HCT116 (cell line): Measurements from ENCODE around the gene ACSF2. TPM values are rescaled to one million over a fixed set of nuclear protein-coding genes. Genes with fewer than 3 reads are reported as not detected.
A peak's percentile ranks its signal among the peaks of the same experiment; 100 is the strongest.

Source experiments
- ATAC-seq: fragments of 200-7000 bp; cut with Tn5 transposase; 2 replicates; pipeline ENCODE4 v1.9.1; 2020; ENCODE audit warnings: mild to moderate bottlenecking, moderate library complexity
- BruUV-seq: library from RNA; stranded (reverse); fragments of 400-500 nt; replicated peaks from 2 replicates; lab custom pipeline; 2021; lab: Mats Ljungman, UMichigan
- CTCF ChIA-PET: fragments of 300-600 bp; sonication (Branson Sonifier 250); formaldehyde crosslinking; loops from one replicate; lab custom pipeline; 2021; ENCODE audit warnings: antibody characterized with exemption; lab: Charles Lee
- POLR2A ChIA-PET: fragments of 300-600, 350-600 bp; sonication (Branson Sonifier 250); formaldehyde crosslinking; loops from one replicate; lab custom pipeline; 2021; ENCODE audit warnings: antibody characterized with exemption; lab: Charles Lee
- RAD21 ChIA-PET, 2 experiments: fragments of 300-600 bp; sonication (Branson Sonifier 250); formaldehyde crosslinking; loops; one replicate each; lab custom pipeline; 2023; ENCODE audit warnings: low total read pairs in 2 of 2; ENCODE audit not compliant: uncharacterized antibody in 2 of 2, unreplicated experiment in 2 of 2, low non-redundant PET in 1 of 2; lab: Charles Lee
- DNase-seq: peaks from one replicate; pipeline ENCODE4 v3.0.0-alpha.2; 2010; ENCODE audit warnings: low read depth, low spot score
- H2AFZ ChIP-seq: fragments of 200-600 bp; shearing (Covaris generic), sonication (generic); 2 replicates; pipeline ENCODE4 v1.6.1; 2017; ENCODE audit warnings: low read depth, mixed run types, mixed read lengths, antibody characterized with exemption, low read length; ENCODE audit not compliant: poor library complexity, severe bottlenecking
- H3K27ac ChIP-seq: 2 replicates; pipeline ENCODE4 v1.5.1; 2012; ENCODE audit warnings: low read depth, low read length
- H3K27me3 ChIP-seq: fragments of 200-600 bp; sonication (generic); 2 replicates; pipeline ENCODE4 v1.6.1; 2016; ENCODE audit warnings: mixed run types, low read length, mixed read lengths; ENCODE audit not compliant: insufficient read depth
- H3K36me3 ChIP-seq, 2 experiments: fragments of 200-500 bp in 1 of 2; fragments of 200-600 bp in 1 of 2; sonication (Bioruptor generic) in 1 of 2; sonication (generic) in 1 of 2; 2 replicates each; pipeline versions ENCODE4 v1.5.1 to v1.6.1; 2014 to 2016; ENCODE audit warnings: low read length in 2 of 2, inconsistent platforms in 1 of 2, mixed read lengths in 1 of 2, mixed run types in 1 of 2; ENCODE audit not compliant: insufficient read depth in 2 of 2, control insufficient read depth in 1 of 2
- H3K4me1 ChIP-seq, 2 experiments: fragments of 200-600 bp in 1 of 2; sonication (generic) in 1 of 2; 2 replicates each; pipeline versions ENCODE4 v1.5.1 to v1.6.1; 2012 to 2017; ENCODE audit warnings: low read length in 2 of 2, inconsistent platforms in 1 of 2, mild to moderate bottlenecking in 1 of 2, mixed read lengths in 1 of 2, mixed run types in 1 of 2, moderate library complexity in 1 of 2; ENCODE audit not compliant: insufficient read depth in 2 of 2, control insufficient read depth in 1 of 2
- H3K4me2 ChIP-seq: fragments of 200-600 bp; sonication (generic); 2 replicates; pipeline ENCODE4 v1.6.1; 2017; ENCODE audit warnings: mixed run types, low read length, mixed read lengths
- H3K4me3 ChIP-seq, 2 experiments: fragments of 200-600 bp in 1 of 2; sonication (generic) in 1 of 2; replicated peaks in 1 of 2; 2 replicates each; pipeline ENCODE4 v1.5.1; 2011 to 2016; ENCODE audit warnings: low read length in 2 of 2, control low read depth in 1 of 2, low read depth in 1 of 2, mild to moderate bottlenecking in 1 of 2, mixed read lengths in 1 of 2, mixed run types in 1 of 2
- H3K79me2 ChIP-seq: fragments of 200-600 bp; sonication (generic); 2 replicates; pipeline ENCODE4 v1.6.1; 2017; ENCODE audit warnings: mild to moderate bottlenecking, mixed run types, low read length, moderate library complexity, mixed read lengths; ENCODE audit not compliant: insufficient read depth
- H3K9ac ChIP-seq: fragments of 200-600 bp; sonication (generic); 2 replicates; pipeline ENCODE4 v1.6.1; 2016; ENCODE audit warnings: low read length, mixed read lengths
- H3K9me2 ChIP-seq: fragments of 200-600 bp; sonication (generic), shearing (Covaris generic); 2 replicates; pipeline ENCODE4 v1.6.1; 2017; ENCODE audit warnings: mixed run types, mild to moderate bottlenecking, moderate library complexity; ENCODE audit not compliant: insufficient read depth
- H3K9me3 ChIP-seq, 2 experiments: fragments of 200-500 bp in 1 of 2; fragments of 200-600 bp in 1 of 2; sonication (Bioruptor generic) in 1 of 2; sonication (generic) in 1 of 2; 2 replicates each; pipeline ENCODE4 v1.6.1; 2014 to 2017; ENCODE audit warnings: low read length in 2 of 2, mixed read lengths in 2 of 2, inconsistent platforms in 1 of 2, low read depth in 1 of 2, mild to moderate bottlenecking in 1 of 2, mixed run types in 1 of 2, moderate library complexity in 1 of 2; ENCODE audit not compliant: control insufficient read depth in 1 of 2, insufficient read depth in 1 of 2
- H4K20me1 ChIP-seq: fragments of 200-600 bp; sonication (generic), shearing (Covaris generic); 2 replicates; pipeline ENCODE4 v1.6.1; 2017; ENCODE audit warnings: mixed run types, mild to moderate bottlenecking, moderate library complexity; ENCODE audit not compliant: insufficient read depth
- CBX3 ChIP-seq: IDR thresholded peaks from 2 replicates; pipeline ENCODE4 v1.6.1; 2012; ENCODE audit warnings: low read depth
- CEBPB ChIP-seq: IDR thresholded peaks from 2 replicates; pipeline ENCODE4 v1.6.1; 2012; ENCODE audit warnings: low read depth
- CTCF ChIP-seq, 3 experiments: fragments of 200-600 bp in 1 of 3; sonication (generic) in 1 of 3; IDR thresholded peaks in 2 of 3; conservative IDR thresholded peaks in 1 of 3; 2 replicates each; pipeline ENCODE4 v1.5.1; 2012 to 2017; ENCODE audit warnings: low read depth in 2 of 3, low read length in 2 of 3, antibody characterized with exemption in 1 of 3, borderline replicate concordance in 1 of 3, control low read depth in 1 of 3, mild to moderate bottlenecking in 1 of 3, mixed read lengths in 1 of 3, mixed run types in 1 of 3, moderate library complexity in 1 of 3; ENCODE audit not compliant: insufficient read depth in 1 of 3
- EGR1 ChIP-seq: IDR thresholded peaks from 2 replicates; pipeline ENCODE4 v1.6.1; 2012; ENCODE audit warnings: low read depth
- EZH2 ChIP-seq: fragments of 200-600 bp; sonication (generic); IDR thresholded peaks from 2 replicates; pipeline ENCODE4 v1.6.1; 2017; ENCODE audit warnings: antibody characterized with exemption, mixed run types
- FOSL1 ChIP-seq: IDR thresholded peaks from 2 replicates; pipeline ENCODE4 v1.6.1; 2012; ENCODE audit warnings: low read depth
- JUND ChIP-seq: IDR thresholded peaks from 2 replicates; pipeline ENCODE4 v1.6.1; 2012
- POLR2AphosphoS5 ChIP-seq: IDR thresholded peaks from 2 replicates; pipeline ENCODE4 v1.6.1; 2011; ENCODE audit warnings: mild to moderate bottlenecking, low read depth, low read length, moderate library complexity
- RAD21 ChIP-seq: IDR thresholded peaks from 2 replicates; pipeline ENCODE4 v1.6.1; 2012; ENCODE audit warnings: low read depth, mild to moderate bottlenecking
- SIN3A ChIP-seq: IDR thresholded peaks from 2 replicates; pipeline ENCODE4 v1.6.1; 2012; ENCODE audit warnings: low read depth
- SRF ChIP-seq: IDR thresholded peaks from 2 replicates; pipeline ENCODE4 v1.6.1; 2012; ENCODE audit warnings: low read depth
- ZFX ChIP-seq: fragments of 450-650 bp; IDR thresholded peaks from 2 replicates; pipeline ENCODE4 v1.6.1; 2017
- intact Hi-C: fragments of 100-400 bp; cut with micrococcal nuclease; formaldehyde crosslinking; loops from 2 replicates; pipeline ENCODE4 v1.10.0; 2022
- total RNA-seq: library from RNA; stranded (reverse); gene quantifications from one replicate; pipeline ENCODE4 v1.2.1, GENCODE V29; 2021; ENCODE audit not compliant: unreplicated experiment
- TF ChIP-seq, protein P1 (sequence below): IDR thresholded peaks from 2 replicates; pipeline ENCODE4 v1.6.1; 2011; ENCODE audit warnings: mild to moderate bottlenecking, low read length, moderate library complexity; ENCODE audit not compliant: insufficient replicate concordance; ENCODE audit errors: extremely low read depth
- TF ChIP-seq, protein P2 (sequence below): IDR thresholded peaks from 2 replicates; pipeline ENCODE4 v1.6.1; 2012

ACSF2 gene
- total RNA-seq, 1 experiment from 2014 or later, result 52.4 TPM

DNA sequence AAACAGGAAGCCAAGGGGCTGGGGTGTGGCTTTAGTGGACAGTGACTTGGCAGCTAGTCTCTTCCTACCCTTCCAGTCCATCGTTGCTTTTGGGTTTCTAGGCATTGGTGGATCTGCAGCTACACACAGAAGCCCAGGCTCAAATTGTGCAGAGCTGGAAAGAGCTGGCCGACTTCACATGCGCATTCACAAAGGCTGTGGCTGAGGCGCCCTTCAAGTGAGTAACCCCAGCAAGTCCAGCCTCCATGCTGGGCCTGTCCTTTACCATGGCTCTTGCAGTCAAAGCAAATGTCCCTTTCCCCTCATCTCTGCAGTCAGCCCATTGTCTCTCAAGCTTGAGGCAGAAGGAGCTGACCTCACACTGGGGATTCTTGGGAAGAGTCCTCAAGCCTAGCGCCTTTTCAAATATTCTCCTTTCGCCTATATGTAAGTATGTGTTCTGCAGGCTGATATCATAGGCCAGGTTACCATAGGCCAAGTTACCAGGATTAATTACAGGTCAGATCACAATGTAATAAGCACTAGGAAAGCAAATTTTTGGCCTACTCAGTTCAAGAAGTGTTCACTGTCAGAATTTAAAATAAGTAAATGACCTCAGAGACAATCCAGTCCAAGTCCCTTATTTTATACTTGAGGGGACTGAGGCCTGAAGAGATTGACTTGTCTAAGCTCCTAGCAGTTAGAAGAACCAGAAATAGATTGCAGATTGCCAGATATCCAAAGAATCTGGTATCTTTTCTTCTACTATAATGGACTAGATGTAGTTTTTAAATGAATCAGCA is 46.5 kb upstream of the ACSF2 start (continued):
- no peak for TF ChIP-seq ZFX
- no peak for TF ChIP-seq CEBPB
- TF ChIP-seq, all 23 proteins: peak for 0

GRCh38 chr17:50380369-50381259 is 45.4 kb upstream of the ACSF2 start:
- H3K27ac ChIP-seq, result no peak overlapping the region
- RAD21 ChIA-PET, result no interaction called here
- H3K4me2 ChIP-seq, result no peak overlapping the region
- intact Hi-C loops, result no loop called here
- no peaks in the 10 kb centered on the region for H3K4me1 ChIP-seq
- H3K27me3 ChIP-seq, result no peaks in the 10 kb centered on the region
- no peak for TF ChIP-seq RAD21
- TF ChIP-seq, protein P1, sequence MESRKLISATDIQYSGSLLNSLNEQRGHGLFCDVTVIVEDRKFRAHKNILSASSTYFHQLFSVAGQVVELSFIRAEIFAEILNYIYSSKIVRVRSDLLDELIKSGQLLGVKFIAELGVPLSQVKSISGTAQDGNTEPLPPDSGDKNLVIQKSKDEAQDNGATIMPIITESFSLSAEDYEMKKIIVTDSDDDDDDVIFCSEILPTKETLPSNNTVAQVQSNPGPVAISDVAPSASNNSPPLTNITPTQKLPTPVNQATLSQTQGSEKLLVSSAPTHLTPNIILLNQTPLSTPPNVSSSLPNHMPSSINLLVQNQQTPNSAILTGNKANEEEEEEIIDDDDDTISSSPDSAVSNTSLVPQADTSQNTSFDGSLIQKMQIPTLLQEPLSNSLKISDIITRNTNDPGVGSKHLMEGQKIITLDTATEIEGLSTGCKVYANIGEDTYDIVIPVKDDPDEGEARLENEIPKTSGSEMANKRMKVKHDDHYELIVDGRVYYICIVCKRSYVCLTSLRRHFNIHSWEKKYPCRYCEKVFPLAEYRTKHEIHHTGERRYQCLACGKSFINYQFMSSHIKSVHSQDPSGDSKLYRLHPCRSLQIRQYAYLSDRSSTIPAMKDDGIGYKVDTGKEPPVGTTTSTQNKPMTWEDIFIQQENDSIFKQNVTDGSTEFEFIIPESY, result no peak
- TF ChIP-seq POLR2AphosphoS5, result peak; percentile 56
- TF ChIP-seq FOSL1, result no peak
- TF ChIP-seq ZFX, result peak; percentile 14; the same call in 1 of the 2 replicates
- TF ChIP-seq SIN3A, result 0 out of 2 replicates have a peak, but pooled peaks have one; percentile 29
- no peak for TF ChIP-seq CBX3
- peak in 2 of 3 experiments; percentile 27 to 53; a peak in 3 of 6 replicates for TF ChIP-seq CTCF (IDR thresholded peaks at IDR 0.05 in 2 of 3, conservative IDR thresholded peaks at IDR 0.05 in 1 of 3; ENCODE audit: borderline replicate concordance in 1 of 3, insufficient read depth in 1 of 3, low read depth in 2 of 3, low read length in 2 of 3)
- peak; percentile 34 for TF ChIP-seq JUND
- TF ChIP-seq, protein P2, sequence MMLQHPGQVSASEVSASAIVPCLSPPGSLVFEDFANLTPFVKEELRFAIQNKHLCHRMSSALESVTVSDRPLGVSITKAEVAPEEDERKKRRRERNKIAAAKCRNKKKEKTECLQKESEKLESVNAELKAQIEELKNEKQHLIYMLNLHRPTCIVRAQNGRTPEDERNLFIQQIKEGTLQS, result no peak
- no peak for TF ChIP-seq EZH2
- no peak for TF ChIP-seq SRF
- no peak for TF ChIP-seq EGR1
- H3K79me2 ChIP-seq, result peaks cover 15% of the 10 kb centered on the region
- CTCF ChIA-PET, result interaction anchor here (0.8 to 2.0 kb wide), 3 partner anchors 16 to 18 kb away, joined by 5 to 11 read pairs (median 6); partner anchors contain the start of gene LRRC59
- ATAC-seq (peak; percentile 65), DNase-seq (no peak)
- H3K9ac ChIP-seq, result no peak overlapping the region
- H3K36me3 ChIP-seq, result peaks cover 44 to 68% of the 10 kb centered on the region in 2 experiments
- POLR2A ChIA-PET, result interaction anchor here (1.1 to 1.7 kb wide), 3 partner anchors 10 to 18 kb away, joined by 4 to 6 read pairs (median 4); partner anchors contain the start of gene LRRC59
- H4K20me1 ChIP-seq, result no peaks in the 10 kb centered on the region
- no peak overlapping the region for H3K4me3 ChIP-seq
- no peak overlapping the region for H2AFZ ChIP-seq
- no peaks in the 10 kb centered on the region for H3K9me3 ChIP-seq
- no peaks in the 10 kb centered on the region for H3K9me2 ChIP-seq
- BruUV-seq, result no TSS peak
